ENCODE results near the gene QSOX2.

The QSOX2 gene

GRCh38 chr9:136172412-136173079, 73.1 kb downstream of the QSOX2 start:
- no peak for TF ChIP-seq CTCF (IDR thresholded peaks at IDR 0.05; ENCODE audit: low read length)
- no peak for TF ChIP-seq EZH2 (IDR thresholded peaks at IDR 0.05; ENCODE audit: borderline replicate concordance, low read length)
- Histone ChIP-seq H3F3A (ENCODE audit: insufficient read depth, low read length) (no peaks in the 10 kb centered on the region), H3K27ac (ENCODE audit: low read depth, low read length, poor library complexity, severe bottlenecking) (no peak overlapping the region), H4K20me1 (ENCODE audit: insufficient read depth, low read length) (no peaks in the 10 kb centered on the region), H3K4me2 (ENCODE audit: low read length) (no peak overlapping the region), H2AFZ (ENCODE audit: low read length) (no peak overlapping the region), H3K9ac (ENCODE audit: low read length) (no peak overlapping the region), H3K9me3 (ENCODE audit: low read length) (no peaks in the 10 kb centered on the region), H3K9me2 (ENCODE audit: low read depth, low read length) (no peaks in the 10 kb centered on the region), H3K27me3 (ENCODE audit: insufficient read depth, low read length) (0 out of 2 replicates have a peak, but pooled peaks cover 4% of the 10 kb centered on the region), H3K4me1 (ENCODE audit: insufficient read depth, low read length, severe bottlenecking) (no peaks in the 10 kb centered on the region), H3K79me2 (ENCODE audit: insufficient read depth, low read length) (no peaks in the 10 kb centered on the region), H3K4me3 (ENCODE audit: low read depth, low read length, poor library complexity, severe bottlenecking) (no peak overlapping the region), H3K36me3 (ENCODE audit: insufficient read depth, low read length) (no peaks in the 10 kb centered on the region)

DNA sequence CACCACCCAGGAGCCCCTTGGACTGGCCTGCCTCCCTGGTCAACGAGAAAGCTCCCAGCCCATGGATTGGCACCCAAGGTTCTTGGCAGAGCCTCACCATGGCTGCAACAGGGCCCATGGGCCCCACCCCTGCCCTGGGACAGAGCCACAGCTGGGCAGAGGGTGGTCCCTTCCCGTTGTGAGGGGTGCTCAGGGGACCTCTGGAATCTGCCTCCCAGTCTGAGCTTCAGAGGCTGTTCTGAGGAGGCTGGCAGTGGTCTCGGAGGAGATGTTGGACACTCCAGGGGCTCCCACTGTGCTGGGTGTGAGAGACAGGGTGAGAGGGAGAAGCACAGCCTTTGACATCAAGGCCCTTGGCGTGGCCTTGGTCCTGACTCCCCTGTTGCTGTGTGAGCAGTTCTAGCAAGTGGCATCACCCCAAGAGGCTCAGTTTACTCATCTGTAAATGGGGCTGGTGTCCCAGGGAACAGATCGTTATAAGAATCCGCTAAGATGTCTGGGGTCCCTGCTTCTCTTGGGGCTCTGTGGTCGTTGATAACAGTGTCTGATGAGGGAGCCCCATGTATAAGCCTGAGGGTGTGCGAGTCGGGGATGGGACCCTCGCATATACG, 73.7 kb downstream of the QSOX2 start:
- no peaks in the 10 kb centered on the region for H4K20me1 ChIP-seq (ENCODE audit: insufficient read depth, low read length)
- no peaks in the 10 kb centered on the region for H3K4me1 ChIP-seq (ENCODE audit: insufficient read depth, low read length, severe bottlenecking)
- no peak overlapping the region for H2AFZ ChIP-seq (ENCODE audit: low read length)
- no peaks in the 10 kb centered on the region for H3K9me2 ChIP-seq (ENCODE audit: low read depth, low read length)
- H3K79me2 ChIP-seq (ENCODE audit: insufficient read depth, low read length) = no peaks in the 10 kb centered on the region
- 0 out of 2 replicates have a peak, but pooled peaks cover 4% of the 10 kb centered on the region for H3K27me3 ChIP-seq (ENCODE audit: insufficient read depth, low read length)
- no peak for TF ChIP-seq CTCF (IDR thresholded peaks at IDR 0.05; ENCODE audit: low read length)
- TF ChIP-seq EZH2 (IDR thresholded peaks at IDR 0.05; ENCODE audit: borderline replicate concordance, low read length) = no peak
- no peaks in the 10 kb centered on the region for H3K9me3 ChIP-seq (ENCODE audit: low read length)
- H3K36me3 ChIP-seq (ENCODE audit: insufficient read depth, low read length) = no peaks in the 10 kb centered on the region
- no peak overlapping the region for H3K4me3 ChIP-seq (ENCODE audit: low read depth, low read length, poor library complexity, severe bottlenecking)
- no peak overlapping the region for H3K4me2 ChIP-seq (ENCODE audit: low read length)
- H3K9ac ChIP-seq (ENCODE audit: low read length) = no peak overlapping the region
- H3F3A ChIP-seq (ENCODE audit: insufficient read depth, low read length) = no peaks in the 10 kb centered on the region
- H3K27ac ChIP-seq (ENCODE audit: low read depth, low read length, poor library complexity, severe bottlenecking) = no peak overlapping the region

DNA sequence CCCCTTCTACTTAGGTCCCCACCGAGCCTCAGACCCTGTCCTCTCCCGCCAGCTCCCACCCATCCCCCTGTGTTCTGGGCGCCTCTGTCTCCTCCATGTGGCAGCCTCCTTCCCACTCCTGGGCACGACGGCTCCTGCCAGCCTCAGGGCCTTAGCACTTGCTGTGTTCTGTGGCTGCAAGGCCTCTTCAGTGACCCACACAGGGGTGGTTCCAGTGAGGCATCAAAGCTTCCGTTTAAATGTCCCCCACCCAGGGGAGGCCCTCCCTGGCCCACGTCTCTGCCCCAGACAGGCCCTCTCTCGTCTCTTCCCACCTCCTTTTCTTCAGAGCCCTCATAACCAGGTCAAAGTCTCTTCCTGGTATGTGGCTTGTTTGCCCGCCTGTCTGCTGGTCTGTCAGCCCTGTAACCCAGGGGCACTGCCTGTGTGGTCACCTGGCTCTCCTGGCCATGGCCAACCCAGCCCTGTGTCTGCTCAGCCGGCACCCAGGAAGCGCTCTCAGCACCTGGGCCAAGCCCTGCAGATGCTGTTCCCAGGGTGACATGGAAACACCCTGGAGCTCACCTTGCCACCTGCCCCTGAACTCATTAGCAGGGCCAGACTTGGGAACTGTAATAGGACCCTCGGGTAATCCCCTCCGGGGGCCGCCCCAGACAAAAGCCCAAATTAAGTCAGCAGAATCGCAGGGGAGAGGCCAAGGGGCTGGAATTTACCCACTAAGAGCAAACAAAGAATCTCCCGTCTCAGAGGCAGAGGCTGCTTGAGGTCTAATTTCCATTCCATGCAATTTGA, 74.4 kb downstream of the QSOX2 start:
- Histone ChIP-seq H3K27me3 (ENCODE audit: insufficient read depth, low read length) (0 out of 2 replicates have a peak, but pooled peaks cover 4% of the 10 kb centered on the region), H3K9me2 (ENCODE audit: low read depth, low read length) (no peaks in the 10 kb centered on the region), H3K9me3 (ENCODE audit: low read length) (no peaks in the 10 kb centered on the region), H3K27ac (ENCODE audit: low read depth, low read length, poor library complexity, severe bottlenecking) (no peak overlapping the region), H2AFZ (ENCODE audit: low read length) (no peak overlapping the region), H3K4me3 (ENCODE audit: low read depth, low read length, poor library complexity, severe bottlenecking) (no peak overlapping the region), H4K20me1 (ENCODE audit: insufficient read depth, low read length) (no peaks in the 10 kb centered on the region), H3K9ac (ENCODE audit: low read length) (no peak overlapping the region), H3K79me2 (ENCODE audit: insufficient read depth, low read length) (no peaks in the 10 kb centered on the region), H3F3A (ENCODE audit: insufficient read depth, low read length) (no peaks in the 10 kb centered on the region), H3K4me2 (ENCODE audit: low read length) (no peak overlapping the region), H3K36me3 (ENCODE audit: insufficient read depth, low read length) (no peaks in the 10 kb centered on the region), H3K4me1 (ENCODE audit: insufficient read depth, low read length, severe bottlenecking) (no peaks in the 10 kb centered on the region)
- TF ChIP-seq EZH2 (IDR thresholded peaks at IDR 0.05; ENCODE audit: borderline replicate concordance, low read length) (no peak), CTCF (IDR thresholded peaks at IDR 0.05; ENCODE audit: low read length) (no peak)
